ENCODE results near the gene CLEC10A. TPM values are rescaled to one million over a fixed set of nuclear protein-coding genes. Genes with fewer than 3 reads are reported as not detected.

CLEC10A gene
- total RNA-seq, 1 donor from 2014 or later = not detected

- Mint-ChIP-seq H3K36me3 (ENCODE audit: low read depth, unreplicated experiment) (no peaks in the 10 kb centered on the region), H3K27me3 (ENCODE audit: low read depth, unreplicated experiment) (peaks cover 41% of the 10 kb centered on the region), H3K4me1 (ENCODE audit: low read depth, unreplicated experiment) (peaks cover 6% of the 10 kb centered on the region), H3K4me3 (ENCODE audit: unreplicated experiment) (peak overlapping the region; percentile 24), H3K9me3 (ENCODE audit: unreplicated experiment) (no peaks in the 10 kb centered on the region), H3K27ac (ENCODE audit: unreplicated experiment) (no peak overlapping the region)
- H3K27ac ChIP-seq (ENCODE audit: low read depth, low read length) = no peak overlapping the region
- H3K4me2 ChIP-seq (ENCODE audit: low read length) = peak overlapping the region; percentile 55
- H3K9ac ChIP-seq (ENCODE audit: low read length) = no peak overlapping the region
- TF ChIP-seq, protein P1, sequence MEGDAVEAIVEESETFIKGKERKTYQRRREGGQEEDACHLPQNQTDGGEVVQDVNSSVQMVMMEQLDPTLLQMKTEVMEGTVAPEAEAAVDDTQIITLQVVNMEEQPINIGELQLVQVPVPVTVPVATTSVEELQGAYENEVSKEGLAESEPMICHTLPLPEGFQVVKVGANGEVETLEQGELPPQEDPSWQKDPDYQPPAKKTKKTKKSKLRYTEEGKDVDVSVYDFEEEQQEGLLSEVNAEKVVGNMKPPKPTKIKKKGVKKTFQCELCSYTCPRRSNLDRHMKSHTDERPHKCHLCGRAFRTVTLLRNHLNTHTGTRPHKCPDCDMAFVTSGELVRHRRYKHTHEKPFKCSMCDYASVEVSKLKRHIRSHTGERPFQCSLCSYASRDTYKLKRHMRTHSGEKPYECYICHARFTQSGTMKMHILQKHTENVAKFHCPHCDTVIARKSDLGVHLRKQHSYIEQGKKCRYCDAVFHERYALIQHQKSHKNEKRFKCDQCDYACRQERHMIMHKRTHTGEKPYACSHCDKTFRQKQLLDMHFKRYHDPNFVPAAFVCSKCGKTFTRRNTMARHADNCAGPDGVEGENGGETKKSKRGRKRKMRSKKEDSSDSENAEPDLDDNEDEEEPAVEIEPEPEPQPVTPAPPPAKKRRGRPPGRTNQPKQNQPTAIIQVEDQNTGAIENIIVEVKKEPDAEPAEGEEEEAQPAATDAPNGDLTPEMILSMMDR (IDR thresholded peaks at IDR 0.05; ENCODE audit: insufficient read depth, low read depth, low read length) = no peak
- TF ChIP-seq EZH2 (IDR thresholded peaks at IDR 0.05; ENCODE audit: insufficient read depth, low read length) = no peak
- H3K27me3 ChIP-seq (ENCODE audit: insufficient read depth, low read length) = peaks cover 21% of the 10 kb centered on the region
- FAIRE-seq = no peak
- no peak overlapping the region for H3K4me3 ChIP-seq (ENCODE audit: insufficient read depth, low read depth, low read length)
- H3K79me2 ChIP-seq (ENCODE audit: insufficient read depth, low read length) = no peaks in the 10 kb centered on the region
- peak overlapping the region; percentile 18 for H2AFZ ChIP-seq (ENCODE audit: low read depth, low read length)
- H3K36me3 ChIP-seq (ENCODE audit: insufficient read depth, low read length) = no peaks in the 10 kb centered on the region
- H4K20me1 ChIP-seq (ENCODE audit: insufficient read depth, low read length) = no peaks in the 10 kb centered on the region
- peaks cover 17% of the 10 kb centered on the region for H3K4me1 ChIP-seq (ENCODE audit: insufficient read depth, low read length)
- no peak for DNase-seq (ENCODE audit: low read depth)
- H3K9me3 ChIP-seq (ENCODE audit: insufficient read depth, low read depth, low read length) = peaks cover 3% of the 10 kb centered on the region
Measured at GRCh38 chr17:7046127-7046724, 33.8 kb downstream of the CLEC10A start.

DNA sequence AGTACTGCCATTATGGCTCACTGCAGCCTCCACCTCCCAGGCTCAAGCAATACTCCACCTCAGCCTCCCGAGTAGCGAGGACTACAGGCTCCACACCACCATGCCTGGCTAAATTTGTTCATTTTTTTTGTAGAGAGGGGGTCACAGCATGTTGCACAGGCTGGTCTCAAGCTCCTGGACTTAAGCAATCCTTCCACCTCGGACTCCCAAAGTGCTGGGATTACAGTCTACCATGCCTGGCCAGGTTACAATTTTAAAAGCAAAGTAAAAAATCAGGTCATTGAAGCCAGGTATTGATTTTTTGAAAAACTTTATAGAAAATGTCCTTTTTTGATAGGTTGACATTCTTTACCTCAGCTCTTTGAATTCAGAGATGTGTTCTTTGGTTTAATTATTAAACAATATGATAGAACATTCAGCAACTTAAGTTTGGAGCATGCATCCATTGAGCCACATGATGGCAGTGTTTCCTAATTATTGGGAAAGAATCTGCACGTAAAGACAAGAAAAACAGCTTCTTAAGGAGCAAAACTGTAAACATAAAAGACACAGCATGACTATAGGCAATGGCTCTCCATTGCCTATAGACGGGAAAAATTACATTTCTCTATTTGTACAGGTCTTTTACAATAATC, 34.4 kb downstream of the CLEC10A start:
- Histone ChIP-seq H3K9me3 (ENCODE audit: insufficient read depth, low read depth, low read length) (peaks cover 3% of the 10 kb centered on the region), H3K4me2 (ENCODE audit: low read length) (peak overlapping the region; percentile 55), H3K4me1 (ENCODE audit: insufficient read depth, low read length) (peaks cover 17% of the 10 kb centered on the region), H3K9ac (ENCODE audit: low read length) (no peak overlapping the region), H3K27ac (ENCODE audit: low read depth, low read length) (no peak overlapping the region), H2AFZ (ENCODE audit: low read depth, low read length) (no peak overlapping the region), H3K4me3 (ENCODE audit: insufficient read depth, low read depth, low read length) (no peak overlapping the region), H3K27me3 (ENCODE audit: insufficient read depth, low read length) (peaks cover 21% of the 10 kb centered on the region), H4K20me1 (ENCODE audit: insufficient read depth, low read length) (no peaks in the 10 kb centered on the region), H3K36me3 (ENCODE audit: insufficient read depth, low read length) (no peaks in the 10 kb centered on the region), H3K79me2 (ENCODE audit: insufficient read depth, low read length) (no peaks in the 10 kb centered on the region)
- TF ChIP-seq EZH2 (IDR thresholded peaks at IDR 0.05; ENCODE audit: insufficient read depth, low read length) = no peak
- TF ChIP-seq, protein P1 (IDR thresholded peaks at IDR 0.05; ENCODE audit: insufficient read depth, low read depth, low read length) = peak; percentile 91
- no peak overlapping the region for H3K27ac Mint-ChIP-seq (ENCODE audit: unreplicated experiment)
- DNase-seq (ENCODE audit: low read depth) (peak; percentile 55), FAIRE-seq (no peak)
- peaks cover 39% of the 10 kb centered on the region for H3K27me3 Mint-ChIP-seq (ENCODE audit: low read depth, unreplicated experiment)
- H3K4me1 Mint-ChIP-seq (ENCODE audit: low read depth, unreplicated experiment) = peaks cover 6% of the 10 kb centered on the region
- no peak overlapping the region for H3K4me3 Mint-ChIP-seq (ENCODE audit: unreplicated experiment)
- no peaks in the 10 kb centered on the region for H3K36me3 Mint-ChIP-seq (ENCODE audit: low read depth, unreplicated experiment)
- H3K9me3 Mint-ChIP-seq (ENCODE audit: unreplicated experiment) = no peaks in the 10 kb centered on the region
